ENCODE results near the gene ZNF792.
A peak's percentile ranks its signal among the peaks of the same experiment; 100 is the strongest.
"Not testable (repeated sequence)": the region's sequence is repeated elsewhere in the genome, so short reads cannot be mapped to it uniquely, and the experiment has no call there.

The ZNF792 gene

GRCh38 chr19:34998777-34999497 lies 34.9 kb upstream of the ZNF792 start:
- peak in 1 of 6 experiments; percentile 22 for DNase-seq

- not testable (repeated sequence) for DNase-seq
These were observed 34.2 kb upstream of the ZNF792 start for GRCh38 chr19:34998224-34998623.

GRCh38 chr19:34997071-34997617 lies 33.1 kb upstream of the ZNF792 start:
- peak in 5 of 6 experiments; percentile 17 to 88 (median 72) for DNase-seq

GRCh38 chr19:34995551-34995950 lies 31.5 kb upstream of the ZNF792 start:
- DNase-seq = no peak

GRCh38 chr19:34994643-34995541 lies 30.9 kb upstream of the ZNF792 start:
- DNase-seq = no peak

DNA sequence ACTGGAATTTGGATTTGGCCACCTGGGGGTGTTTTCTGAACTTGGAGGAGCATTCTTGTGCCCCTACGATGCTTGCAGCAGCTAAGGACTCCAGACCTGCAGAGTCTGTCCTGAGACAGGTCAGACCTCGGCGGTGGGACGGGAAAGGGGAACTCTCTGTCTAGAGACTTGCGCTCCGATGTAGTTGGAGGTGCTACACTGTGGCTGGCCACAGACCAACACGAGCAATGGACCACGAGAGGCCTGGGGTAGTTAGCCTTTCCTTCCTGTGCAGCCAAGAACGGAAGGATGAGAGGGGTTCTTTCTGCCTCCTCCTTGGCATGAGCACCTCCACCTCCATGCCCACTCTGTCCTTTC lies 30.2 kb upstream of the ZNF792 start:
- no peak for DNase-seq

DNA sequence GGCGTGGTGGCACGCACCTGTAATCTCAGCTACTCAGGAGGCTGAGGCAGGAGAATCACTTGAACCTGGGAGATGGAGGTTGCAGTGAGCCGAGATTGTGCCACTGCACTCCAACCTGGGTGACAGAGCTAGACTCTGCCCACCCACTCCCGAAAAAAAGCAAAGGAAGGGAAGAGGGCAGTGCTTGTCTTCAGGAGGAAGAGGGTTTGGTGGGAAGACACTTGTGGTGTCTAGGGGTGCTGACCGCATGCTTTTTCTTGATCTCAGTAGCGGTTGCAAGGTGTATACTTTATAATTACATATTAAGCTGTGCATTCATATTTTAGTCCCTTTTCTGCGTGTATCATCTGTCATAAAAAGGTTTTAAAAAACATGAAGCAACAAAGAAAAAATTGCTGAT lies 28.6 kb upstream of the ZNF792 start:
- DNase-seq = not testable (repeated sequence)

- DNase-seq = no peak
These were observed 27.7 kb upstream of the ZNF792 start for GRCh38 chr19:34991542-34992333.

DNA sequence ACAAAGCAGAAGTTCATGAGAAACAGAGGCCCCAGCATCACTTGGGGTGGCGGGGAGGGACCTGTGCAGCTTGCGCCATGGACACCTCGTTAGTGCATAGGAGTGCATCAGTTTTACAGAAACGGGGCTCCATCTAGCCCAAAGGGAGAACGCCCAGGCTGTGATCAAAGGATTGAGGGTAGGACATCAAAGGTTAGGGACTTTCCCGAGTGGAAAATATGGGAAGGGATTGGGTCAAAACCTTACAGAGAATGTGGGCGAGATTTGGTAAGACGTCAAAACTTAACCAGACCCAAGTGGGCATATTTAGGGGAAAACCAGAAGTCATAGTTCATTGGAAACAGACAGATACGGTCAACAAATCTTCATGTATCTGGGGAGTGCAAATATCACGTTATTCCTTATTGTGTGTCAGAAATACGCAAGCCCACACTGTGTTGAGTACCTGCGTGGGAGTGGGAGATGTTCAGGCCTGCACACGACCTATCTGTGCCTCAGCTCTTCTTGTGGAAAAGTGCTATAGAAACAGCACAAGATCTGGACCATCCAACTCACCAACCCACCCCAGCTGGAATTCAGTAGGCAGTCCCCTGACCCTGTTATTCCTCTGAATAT lies 26.7 kb upstream of the ZNF792 start:
- no peak for DNase-seq

DNA sequence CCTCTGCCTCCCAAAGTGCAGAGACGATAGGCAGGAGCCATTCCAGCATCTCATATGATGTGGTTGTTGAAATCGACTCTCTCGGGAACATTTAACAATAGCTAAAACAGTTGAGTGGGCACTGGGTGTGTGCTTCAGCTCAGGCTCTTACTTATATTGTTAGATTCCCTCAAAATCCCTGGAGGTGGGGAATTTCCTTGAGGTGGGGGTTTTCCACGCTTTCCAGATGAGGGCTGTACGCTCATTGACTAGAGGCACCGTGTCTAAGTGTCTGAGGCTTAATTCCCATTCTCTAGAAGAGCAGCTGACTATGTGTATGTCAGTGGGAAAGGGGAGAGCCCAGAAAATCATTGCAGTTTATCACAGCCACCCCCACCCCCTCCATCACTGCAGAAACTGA lies 25.3 kb upstream of the ZNF792 start:
- DNase-seq = no peak

DNA sequence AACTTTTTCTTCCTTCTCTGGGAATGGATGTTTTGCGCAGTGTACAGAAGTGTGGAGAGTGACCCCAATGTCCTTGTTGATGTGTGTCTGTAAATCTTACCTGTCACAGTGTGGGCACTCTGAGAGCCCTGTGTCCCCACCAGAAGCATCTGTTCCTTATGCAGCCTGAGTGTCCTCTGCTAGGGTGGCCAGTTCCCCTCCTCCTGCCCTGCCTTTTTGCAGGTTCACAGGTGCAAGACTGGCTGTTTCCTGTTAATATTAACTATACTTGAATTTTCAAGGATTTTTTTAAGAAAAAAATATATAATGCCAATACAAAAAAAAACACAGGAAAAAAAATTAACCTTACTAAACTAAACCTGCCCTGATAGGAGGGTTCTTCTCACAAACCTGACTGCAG lies 24.1 kb upstream of the ZNF792 start:
- no peak for DNase-seq

GRCh38 chr19:34985249-34986022 lies 21.4 kb upstream of the ZNF792 start:
- peak in 3 of 6 experiments; percentile 14 to 39 (median 21) for DNase-seq

GRCh38 chr19:34984287-34984686 lies 20.3 kb upstream of the ZNF792 start:
- no peak for DNase-seq

GRCh38 chr19:34983786-34984185 lies 19.8 kb upstream of the ZNF792 start:
- DNase-seq = no peak

DNA sequence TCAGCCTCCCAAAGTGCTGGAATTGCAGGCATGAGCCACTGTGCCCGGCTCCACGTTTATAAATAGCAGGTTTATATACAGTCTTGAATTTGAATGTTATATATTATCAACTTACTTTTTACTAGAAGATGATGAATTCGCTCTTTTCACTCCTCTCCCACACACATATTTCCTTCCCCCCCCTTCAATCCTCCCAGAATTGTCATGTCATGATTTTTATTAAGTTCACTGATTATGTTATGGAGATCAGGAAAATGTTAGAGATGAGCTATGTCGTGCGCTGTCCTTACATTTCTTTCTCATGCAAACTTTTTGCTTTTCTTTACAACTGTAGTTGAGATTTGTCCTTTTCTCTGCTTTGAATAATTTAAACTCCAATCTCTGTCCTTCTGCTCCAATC lies 18.2 kb upstream of the ZNF792 start:
- DNase-seq = no peak

DNA sequence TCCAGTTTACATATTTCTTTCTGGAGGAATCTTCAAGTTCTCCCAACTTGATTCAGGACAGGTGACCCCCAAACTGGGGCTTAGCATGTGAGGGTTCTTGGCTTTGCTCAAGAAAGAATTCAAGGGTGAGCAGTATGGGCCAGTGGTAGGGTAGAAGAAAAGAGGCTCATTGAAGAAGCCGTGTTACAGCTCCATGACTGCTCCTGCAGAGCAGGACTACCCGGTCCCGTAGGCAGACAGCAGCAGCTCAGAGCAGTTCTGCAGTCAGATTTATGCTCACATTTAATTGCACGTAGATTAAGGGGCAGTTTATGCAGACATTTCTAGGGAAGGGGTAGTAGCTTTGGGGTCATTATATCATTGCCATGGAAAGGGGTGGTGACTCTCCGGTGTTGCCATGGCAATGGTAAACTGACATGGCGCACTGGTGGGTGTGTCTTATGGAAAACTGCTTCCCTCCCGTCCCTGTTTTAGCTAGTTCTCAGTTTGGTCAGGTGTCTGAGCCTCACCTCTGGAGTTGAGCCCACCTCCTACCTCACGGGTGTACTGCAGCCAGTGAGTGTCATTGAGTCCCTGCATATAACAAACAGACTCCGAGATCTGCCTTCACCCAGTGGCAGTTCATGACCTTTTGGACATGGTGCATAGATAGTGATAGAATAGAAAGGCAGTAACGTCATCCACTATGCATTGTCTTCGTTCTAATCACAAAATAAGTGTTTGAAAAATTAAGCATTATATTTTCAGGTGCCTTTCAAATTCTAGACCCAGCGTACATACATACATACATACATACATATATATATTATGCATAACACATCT lies 16.0 kb upstream of the ZNF792 start:
- no peak for DNase-seq

DNA sequence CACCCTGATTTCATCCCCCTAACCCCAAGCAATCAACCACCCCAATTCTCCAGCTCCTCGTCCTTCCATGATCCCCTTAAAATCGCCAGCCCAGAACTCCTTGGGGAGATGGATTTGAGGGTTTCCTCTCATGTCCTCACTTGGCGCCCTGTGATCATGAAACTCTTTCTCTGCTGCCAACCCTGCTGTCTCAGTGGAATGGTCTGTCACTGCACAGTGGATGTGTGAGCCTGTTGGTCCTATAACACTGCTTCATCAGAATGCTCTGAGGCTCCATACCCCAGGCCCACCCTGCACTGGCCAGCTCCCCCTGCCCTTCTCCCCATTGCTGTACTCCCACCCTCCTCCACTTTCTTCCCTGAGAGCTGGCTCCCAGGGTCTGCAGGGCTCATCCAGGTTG lies 12.6 kb upstream of the ZNF792 start:
- DNase-seq = no peak

DNA sequence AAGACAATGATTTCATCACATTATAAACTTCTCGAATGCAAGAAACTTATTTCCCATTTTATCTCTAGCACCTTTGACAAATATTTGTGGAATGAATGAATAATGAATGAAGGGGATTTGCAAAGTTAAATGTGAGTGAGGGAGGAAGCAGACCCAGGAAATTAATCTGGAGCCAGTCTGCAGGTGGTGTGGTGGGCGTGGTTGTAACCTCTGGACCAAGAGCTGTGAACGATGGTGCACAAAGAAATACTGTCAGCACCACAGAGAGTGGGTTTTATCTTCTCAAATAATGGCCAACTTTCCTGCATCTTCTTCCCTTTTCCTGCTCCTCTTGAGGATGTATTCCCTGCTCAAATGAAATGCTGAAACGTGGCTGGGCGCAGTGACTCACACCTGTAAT lies 11.0 kb upstream of the ZNF792 start:
- DNase-seq = no peak

- no peak for DNase-seq
These were observed 10.6 kb upstream of the ZNF792 start for GRCh38 chr19:34974646-34975045.

- no peak for DNase-seq
These were observed 8.2 kb upstream of the ZNF792 start for GRCh38 chr19:34972163-34972705.
